ENCODE data around the gene CTCF.

The CTCF gene

GRCh38 chr16:67594956-67595355 lies 32.6 kb downstream of the CTCF start:
- no peak for DNase-seq (ENCODE audit: low read depth in 2 of 2)

- DNase-seq (ENCODE audit: low read depth in 2 of 2), result no peak
Measured at GRCh38 chr16:67598527-67598926, 36.2 kb downstream of the CTCF start.

DNA sequence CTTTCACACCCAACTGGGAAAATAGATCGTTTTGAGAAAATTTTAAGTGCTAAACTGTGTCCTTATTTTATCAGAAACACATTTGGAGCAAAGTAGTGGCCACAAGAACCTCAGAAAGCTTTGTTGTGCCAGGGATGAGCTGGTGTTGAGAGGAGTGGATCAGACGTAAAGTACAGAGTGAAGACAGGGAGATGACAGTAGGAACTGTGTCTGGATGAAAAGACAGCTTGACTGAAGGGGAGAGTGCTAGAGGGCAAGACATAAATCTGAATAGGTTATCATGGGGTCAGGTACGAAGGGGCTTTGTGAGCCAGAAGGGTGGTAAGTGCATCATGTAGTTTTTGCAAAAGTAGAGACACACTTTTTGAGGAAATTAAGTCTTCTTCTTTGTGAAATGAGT lies 43.3 kb downstream of the CTCF start:
- DNase-seq (ENCODE audit: low read depth in 2 of 2), result no peak

- DNase-seq (ENCODE audit: low read depth in 2 of 2), result no peak
Measured at GRCh38 chr16:67606632-67607031, 44.3 kb downstream of the CTCF start.

GRCh38 chr16:67608364-67608763 lies 46.0 kb downstream of the CTCF start:
- no peak for DNase-seq (ENCODE audit: low read depth in 2 of 2)

- DNase-seq (ENCODE audit: low read depth in 2 of 2), result no peak
Measured at GRCh38 chr16:67613808-67614207, 51.5 kb downstream of the CTCF start.

GRCh38 chr16:67628216-67628615 lies 65.9 kb downstream of the CTCF start:
- no peak for DNase-seq (ENCODE audit: low read depth in 2 of 2)

DNA sequence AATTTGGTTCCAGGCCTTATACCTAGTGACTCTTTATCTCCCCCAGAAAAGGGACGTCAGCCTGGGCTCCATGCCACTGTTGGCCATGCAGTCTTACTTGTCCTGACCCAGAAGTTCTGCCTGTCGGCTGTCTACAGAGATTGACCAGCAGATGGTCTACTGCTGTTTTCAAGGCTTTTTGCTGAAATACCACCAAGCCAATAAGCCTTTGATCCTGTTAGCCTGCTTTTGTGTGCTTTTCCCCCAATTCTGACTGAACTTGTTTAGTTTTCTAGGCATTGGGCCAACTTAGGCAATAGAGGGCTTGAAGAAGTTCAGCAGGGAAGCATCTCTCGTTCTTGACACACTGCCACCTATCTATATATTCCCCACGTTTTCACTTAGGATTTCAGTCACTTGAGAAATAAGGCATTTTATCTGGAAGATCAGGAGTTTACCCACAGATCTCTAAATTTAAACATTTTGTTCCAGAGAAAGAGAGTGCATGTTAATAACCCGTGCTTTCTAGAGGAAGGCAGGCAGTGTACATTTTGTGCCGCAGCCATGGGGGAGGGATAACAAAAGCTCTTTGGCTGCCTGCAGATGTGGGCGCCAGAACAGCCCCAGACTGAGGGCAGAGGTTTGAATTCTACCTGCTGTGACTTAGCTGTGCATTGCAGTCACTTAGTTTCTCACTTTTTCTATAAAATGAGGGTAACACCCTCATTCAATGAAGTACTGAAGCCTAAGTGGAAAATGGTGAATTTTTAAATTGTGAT lies 70.3 kb downstream of the CTCF start:
- DNase-seq (ENCODE audit: low read depth in 2 of 2), result no peak

- no peak for DNase-seq (ENCODE audit: low read depth in 2 of 2)
Measured at GRCh38 chr16:67636713-67637112, 74.4 kb downstream of the CTCF start.

DNA sequence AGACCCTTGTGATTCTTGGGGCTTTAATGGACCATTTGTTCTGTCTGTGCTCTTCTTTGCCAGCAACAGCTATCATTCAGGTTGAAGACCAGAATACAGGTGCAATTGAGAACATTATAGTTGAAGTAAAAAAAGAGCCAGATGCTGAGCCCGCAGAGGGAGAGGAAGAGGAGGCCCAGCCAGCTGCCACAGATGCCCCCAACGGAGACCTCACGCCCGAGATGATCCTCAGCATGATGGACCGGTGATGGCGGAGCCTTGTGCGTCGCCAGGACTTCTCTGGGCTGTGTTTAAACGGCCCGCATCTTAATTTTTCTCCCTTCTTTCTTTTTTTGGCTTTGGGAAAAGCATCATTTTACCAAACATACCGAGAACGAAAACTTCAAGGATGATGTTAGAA lies 75.3 kb downstream of the CTCF start:
- DNase-seq (ENCODE audit: low read depth in 2 of 2), result no peak

DNA sequence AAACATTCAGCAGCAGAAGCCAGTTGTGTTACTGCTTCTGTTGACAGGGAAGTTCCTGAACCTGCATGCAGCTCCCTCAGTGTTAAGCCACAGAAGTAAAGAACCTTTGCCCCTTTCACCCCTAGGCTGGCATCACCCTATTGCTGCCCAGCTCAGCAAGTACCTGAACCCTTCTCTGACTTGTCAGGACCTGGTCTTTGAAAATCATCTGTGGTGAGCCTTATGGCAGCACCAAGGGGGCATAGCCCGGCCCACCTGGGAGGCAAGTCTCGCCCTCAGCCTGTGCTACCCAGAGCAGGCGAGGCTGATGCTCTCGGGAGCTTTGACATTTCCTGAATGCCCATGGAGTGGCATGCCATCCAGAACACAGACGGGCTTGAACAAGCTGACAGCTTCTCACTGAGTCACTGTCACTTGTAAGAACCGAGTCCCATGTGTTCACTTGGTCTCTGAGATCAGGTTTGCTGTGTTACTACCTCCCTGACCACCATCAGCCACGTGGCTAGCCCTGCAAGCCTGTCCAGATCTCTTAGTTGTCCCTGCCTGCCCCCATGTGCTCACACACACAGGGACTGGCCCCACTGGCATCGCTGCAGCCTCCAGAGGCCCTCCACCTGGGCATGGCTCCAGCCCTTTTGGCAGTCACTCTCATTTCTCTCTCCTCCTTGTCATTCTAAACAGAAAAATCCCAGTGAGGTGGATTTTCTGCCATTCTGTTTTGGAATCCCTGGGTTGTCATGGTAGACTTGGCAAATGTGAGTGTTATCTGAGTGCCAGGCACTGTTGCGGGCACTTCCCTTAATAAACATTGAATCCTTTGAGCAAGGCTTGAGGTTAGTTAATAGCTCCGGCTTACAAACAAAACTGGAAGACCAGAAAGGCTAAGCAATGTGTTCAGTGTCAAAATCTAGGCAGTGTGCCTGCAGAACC lies 79.7 kb downstream of the CTCF start:
- no peak for DNase-seq (ENCODE audit: low read depth in 2 of 2)

GRCh38 chr16:67644038-67644437 lies 81.7 kb downstream of the CTCF start:
- no peak for DNase-seq (ENCODE audit: low read depth in 2 of 2)

- DNase-seq (ENCODE audit: low read depth in 2 of 2), result no peak
Measured at GRCh38 chr16:67645397-67646121, 83.2 kb downstream of the CTCF start.

- no peak for DNase-seq (ENCODE audit: low read depth in 2 of 2)
Measured at GRCh38 chr16:67647111-67647651, 84.9 kb downstream of the CTCF start.

GRCh38 chr16:67647681-67648080 lies 85.4 kb downstream of the CTCF start:
- no peak for DNase-seq (ENCODE audit: low read depth in 2 of 2)

GRCh38 chr16:67648088-67648763 lies 85.9 kb downstream of the CTCF start:
- DNase-seq (ENCODE audit: low read depth in 2 of 2), result no peak

DNA sequence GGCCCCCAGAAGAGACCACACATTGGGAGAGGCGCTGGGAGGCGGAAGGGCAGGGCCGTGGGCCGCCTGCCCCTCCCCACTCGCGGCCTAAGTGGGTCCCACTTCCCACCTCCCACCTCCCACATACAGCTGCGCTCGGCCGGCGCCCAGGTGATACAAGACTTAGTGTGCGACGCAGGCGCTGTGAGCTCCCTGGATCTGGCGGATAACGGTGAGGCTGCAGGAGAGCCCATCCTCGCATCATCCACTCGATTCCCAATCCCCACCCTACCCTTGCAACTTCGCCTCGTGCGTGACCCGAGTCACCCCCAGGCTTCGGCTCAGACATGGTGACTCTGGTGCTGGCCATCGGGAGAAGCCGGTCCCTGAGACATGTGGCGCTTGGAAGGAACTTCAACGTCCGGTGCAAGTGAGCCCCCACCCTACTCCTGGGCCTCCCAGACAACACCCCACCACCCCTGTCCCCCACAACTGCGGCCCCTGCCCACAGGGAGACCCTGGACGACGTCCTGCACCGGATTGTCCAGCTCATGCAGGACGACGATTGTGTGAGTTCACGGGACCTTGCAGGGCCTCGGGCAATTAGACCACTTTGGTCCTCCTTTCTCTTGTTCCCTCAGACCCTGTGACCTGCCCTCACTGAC lies 86.6 kb downstream of the CTCF start:
- no peak for DNase-seq (ENCODE audit: low read depth in 2 of 2)

DNA sequence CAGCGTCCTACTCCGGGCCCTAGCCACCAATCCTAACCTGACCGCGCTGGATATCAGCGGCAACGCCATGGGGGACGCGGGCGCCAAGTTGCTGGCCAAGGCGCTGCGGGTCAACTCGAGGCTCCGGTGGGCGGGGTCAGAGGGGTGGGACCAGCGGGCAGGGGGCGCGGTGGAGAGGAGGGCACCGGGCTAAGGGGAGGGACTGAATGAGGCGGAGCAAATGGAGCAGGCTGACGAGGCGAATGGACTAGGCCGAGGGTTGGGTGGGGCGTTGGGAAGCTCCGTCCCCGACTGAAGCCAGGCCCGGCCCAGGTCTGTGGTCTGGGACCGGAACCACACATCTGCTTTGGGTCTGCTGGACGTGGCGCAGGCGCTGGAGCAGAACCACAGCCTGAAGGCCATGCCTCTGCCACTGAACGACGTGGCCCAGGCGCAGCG lies 87.2 kb downstream of the CTCF start:
- no peak for DNase-seq (ENCODE audit: low read depth in 2 of 2)

- DNase-seq (ENCODE audit: low read depth in 2 of 2), result no peak
Measured at GRCh38 chr16:67650023-67650422, 87.7 kb downstream of the CTCF start.

GRCh38 chr16:67651039-67651438 lies 88.7 kb downstream of the CTCF start:
- DNase-seq (ENCODE audit: low read depth in 2 of 2), result no peak

DNA sequence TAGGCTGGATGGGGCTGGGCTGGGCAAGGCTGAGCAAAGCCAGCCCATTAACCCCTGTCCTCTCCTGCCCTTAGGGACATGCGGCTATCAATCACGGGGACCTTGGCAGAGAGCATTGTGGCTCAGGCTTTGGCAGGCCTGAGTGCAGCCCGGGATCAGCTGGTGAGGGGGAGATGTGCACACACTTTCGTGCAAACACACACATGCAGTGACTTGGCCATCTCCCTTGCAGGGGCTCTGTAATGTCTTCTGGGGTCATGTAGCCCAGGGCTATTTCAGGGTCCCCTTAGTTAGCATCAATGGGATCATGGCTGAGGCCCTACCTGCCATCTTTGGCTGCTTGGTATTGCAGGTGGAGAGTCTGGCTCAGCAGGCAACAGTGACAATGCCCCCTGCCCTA lies 89.5 kb downstream of the CTCF start:
- no peak for DNase-seq (ENCODE audit: low read depth in 2 of 2)

Measured in stimulated activated CD8-positive, alpha-beta memory T cell treated with anti-CD3 and anti-CD28 coated beads, Interleukin-7, amount 100 ng/mL, for 1 hour (primary cell).